Calu3 (cell line): Measurements from ENCODE around the gene CEP78. TPM values are rescaled to one million over a fixed set of nuclear protein-coding genes. Genes with fewer than 3 reads are reported as not detected.
"Not testable (repeated sequence)": the region's sequence is repeated elsewhere in the genome, so short reads cannot be mapped to it uniquely, and the experiment has no call there.

ENCODE experiments used
- BruUV-seq: library from RNA; stranded (reverse); fragments of 400-500 nt; replicated peaks from 2 replicates; lab custom pipeline; 2021; lab: Mats Ljungman, UMichigan
- CTCF ChIA-PET: fragments of 300-600 bp; sonication (Branson Sonifier 250); formaldehyde crosslinking; loops from one replicate; lab custom pipeline; 2022; ENCODE audit warnings: antibody characterized with exemption; lab: Charles Lee
- DNase-seq: peaks from one replicate; pipeline ENCODE4 v3.0.0; 2022
- H3K27ac Mint-ChIP-seq: one replicate; pipeline ENCODE4 v1.8.0; 2022; ENCODE audit warnings: mixed read lengths; ENCODE audit not compliant: unreplicated experiment
- H3K27me3 Mint-ChIP-seq: one replicate; pipeline ENCODE4 v1.8.0; 2022; ENCODE audit warnings: mixed read lengths; ENCODE audit not compliant: unreplicated experiment
- H3K36me3 Mint-ChIP-seq: one replicate; pipeline ENCODE4 v1.8.0; 2022; ENCODE audit warnings: mild to moderate bottlenecking, moderate library complexity, mixed read lengths; ENCODE audit not compliant: insufficient read depth, unreplicated experiment
- H3K4me1 Mint-ChIP-seq: one replicate; pipeline ENCODE4 v1.8.0; 2022; ENCODE audit warnings: mild to moderate bottlenecking, low read depth, mixed read lengths; ENCODE audit not compliant: unreplicated experiment
- H3K4me3 Mint-ChIP-seq: one replicate; pipeline ENCODE4 v1.8.0; 2022; ENCODE audit warnings: mild to moderate bottlenecking, low read depth, moderate library complexity, mixed read lengths; ENCODE audit not compliant: unreplicated experiment
- H3K9me3 Mint-ChIP-seq: one replicate; pipeline ENCODE4 v1.8.0; 2022; ENCODE audit warnings: low read depth, mixed read lengths; ENCODE audit not compliant: unreplicated experiment
- intact Hi-C: fragments of 100-400 bp; cut with micrococcal nuclease; formaldehyde crosslinking; loops from one replicate; pipeline ENCODE4 v1.10.0; 2022; ENCODE audit not compliant: unreplicated experiment
- total RNA-seq: library from RNA; stranded (reverse); gene quantifications from 2 replicates; pipeline ENCODE4 v1.2.3, GENCODE V29; 2022
- TF ChIP-seq, protein P1 (sequence below): fragments of 200-600 bp; IDR thresholded peaks from one replicate; pipeline ENCODE4 v1.8.0; 2022; ENCODE audit warnings: antibody characterized with exemption; ENCODE audit not compliant: unreplicated experiment

The CEP78 gene
- total RNA-seq, 1 experiment from 2014 or later = 20.8 TPM

DNA sequence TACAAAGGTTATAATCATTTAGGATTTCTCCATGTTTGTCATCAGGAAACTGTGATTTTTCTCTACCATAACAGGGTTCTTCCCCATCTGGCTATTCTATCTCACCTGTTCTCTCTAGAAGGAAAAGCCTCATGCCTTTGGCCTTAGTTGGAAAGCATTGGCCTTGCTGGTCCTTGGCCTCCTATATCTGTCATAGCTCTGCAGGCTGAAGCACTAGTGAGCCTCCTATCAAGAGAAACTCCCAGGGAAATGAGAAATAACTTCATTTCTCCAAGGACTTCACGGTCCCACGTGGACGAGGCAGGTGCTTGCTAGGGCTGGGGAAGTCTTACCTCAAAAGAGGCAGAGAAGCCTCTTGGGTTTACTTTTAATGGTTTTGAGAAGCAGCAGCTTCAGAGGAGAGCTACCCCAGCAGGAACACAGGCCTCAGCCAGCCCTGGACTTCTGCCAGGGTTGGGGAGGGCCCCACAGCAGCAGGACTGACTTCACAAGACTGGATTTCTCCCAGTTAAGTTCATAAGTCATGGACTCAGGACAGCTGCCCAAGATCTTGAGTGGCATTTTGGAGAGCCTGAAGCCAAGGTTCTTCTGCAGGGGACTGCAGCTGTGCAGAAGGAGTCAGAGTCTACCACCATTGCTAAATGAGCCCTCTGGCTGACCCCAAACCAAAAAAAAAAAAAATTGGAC lies 45.2 kb downstream of the CEP78 start:
- intact Hi-C loops = no loop called here
- H3K36me3 Mint-ChIP-seq = no peaks in the 10 kb centered on the region
- H3K27ac Mint-ChIP-seq = no peak overlapping the region
- CTCF ChIA-PET = no interaction called here
- no peaks in the 10 kb centered on the region for H3K4me1 Mint-ChIP-seq
- no TSS peak for BruUV-seq
- TF ChIP-seq, protein P1, sequence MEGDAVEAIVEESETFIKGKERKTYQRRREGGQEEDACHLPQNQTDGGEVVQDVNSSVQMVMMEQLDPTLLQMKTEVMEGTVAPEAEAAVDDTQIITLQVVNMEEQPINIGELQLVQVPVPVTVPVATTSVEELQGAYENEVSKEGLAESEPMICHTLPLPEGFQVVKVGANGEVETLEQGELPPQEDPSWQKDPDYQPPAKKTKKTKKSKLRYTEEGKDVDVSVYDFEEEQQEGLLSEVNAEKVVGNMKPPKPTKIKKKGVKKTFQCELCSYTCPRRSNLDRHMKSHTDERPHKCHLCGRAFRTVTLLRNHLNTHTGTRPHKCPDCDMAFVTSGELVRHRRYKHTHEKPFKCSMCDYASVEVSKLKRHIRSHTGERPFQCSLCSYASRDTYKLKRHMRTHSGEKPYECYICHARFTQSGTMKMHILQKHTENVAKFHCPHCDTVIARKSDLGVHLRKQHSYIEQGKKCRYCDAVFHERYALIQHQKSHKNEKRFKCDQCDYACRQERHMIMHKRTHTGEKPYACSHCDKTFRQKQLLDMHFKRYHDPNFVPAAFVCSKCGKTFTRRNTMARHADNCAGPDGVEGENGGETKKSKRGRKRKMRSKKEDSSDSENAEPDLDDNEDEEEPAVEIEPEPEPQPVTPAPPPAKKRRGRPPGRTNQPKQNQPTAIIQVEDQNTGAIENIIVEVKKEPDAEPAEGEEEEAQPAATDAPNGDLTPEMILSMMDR = no peak
- no peak for DNase-seq
- H3K9me3 Mint-ChIP-seq = no peaks in the 10 kb centered on the region
- no peaks in the 10 kb centered on the region for H3K27me3 Mint-ChIP-seq
- H3K4me3 Mint-ChIP-seq = no peak overlapping the region

DNA sequence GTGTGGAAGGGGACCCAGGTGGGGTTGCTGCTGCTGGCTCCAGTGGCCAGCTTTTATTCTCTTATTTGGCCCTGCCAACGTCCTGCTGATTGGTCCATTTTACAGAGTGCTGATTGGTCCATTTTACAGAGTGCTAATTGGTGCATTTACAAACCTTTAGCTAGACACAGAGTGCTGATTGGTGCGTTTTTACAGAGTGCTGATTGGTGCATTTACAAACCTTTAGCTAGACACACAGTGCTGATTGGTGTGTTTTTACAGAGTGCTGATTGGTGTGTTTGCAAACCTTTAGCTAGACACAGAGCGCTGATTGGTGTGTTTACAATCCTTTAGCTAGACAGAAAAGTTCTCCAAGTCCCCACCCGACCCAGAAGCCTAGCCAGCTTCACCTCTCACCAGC lies 48.3 kb downstream of the CEP78 start:
- not testable (repeated sequence) for DNase-seq, H3K36me3 Mint-ChIP-seq
- CTCF ChIA-PET = interaction anchor here (1.7 kb wide), 1 partner anchor 13 kb away, joined by 5 read pairs; the partner anchor contains the start of gene PSAT1

DNA sequence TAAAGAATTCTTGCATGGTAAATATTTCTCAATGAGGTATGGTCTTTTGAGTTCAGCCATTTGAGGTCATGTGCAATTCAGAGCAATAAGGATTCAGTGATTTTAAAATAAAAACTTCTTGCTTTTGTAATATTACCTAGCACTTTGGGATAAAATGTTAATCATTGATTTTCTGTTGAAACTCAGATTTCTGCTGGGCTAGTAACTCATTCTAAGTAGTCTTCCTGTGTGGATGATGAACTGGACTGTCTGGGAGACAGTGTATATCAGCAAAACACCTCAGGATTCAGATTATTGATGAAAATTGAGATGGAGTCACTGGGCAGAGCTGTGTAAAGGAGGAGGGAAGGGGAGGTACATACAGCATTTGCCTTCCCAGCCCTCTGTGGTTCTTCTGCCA lies 50.2 kb downstream of the CEP78 start:
- intact Hi-C loops = no loop called here
- Mint-ChIP-seq H3K27me3 (no peaks in the 10 kb centered on the region), H3K36me3 (no peaks in the 10 kb centered on the region), H3K27ac (no peak overlapping the region), H3K9me3 (no peaks in the 10 kb centered on the region), H3K4me1 (no peaks in the 10 kb centered on the region), H3K4me3 (no peak overlapping the region)
- CTCF ChIA-PET = no interaction called here
- BruUV-seq = no TSS peak
- TF ChIP-seq, protein P1 = no peak
- no peak for DNase-seq

More for the DNA sequence above, 48.3 kb downstream of the CEP78 start:
- H3K4me3 Mint-ChIP-seq, intact Hi-C loops, H3K27me3 Mint-ChIP-seq, H3K4me1 Mint-ChIP-seq, H3K27ac Mint-ChIP-seq, H3K9me3 Mint-ChIP-seq, BruUV-seq: not testable (repeated sequence)

DNA sequence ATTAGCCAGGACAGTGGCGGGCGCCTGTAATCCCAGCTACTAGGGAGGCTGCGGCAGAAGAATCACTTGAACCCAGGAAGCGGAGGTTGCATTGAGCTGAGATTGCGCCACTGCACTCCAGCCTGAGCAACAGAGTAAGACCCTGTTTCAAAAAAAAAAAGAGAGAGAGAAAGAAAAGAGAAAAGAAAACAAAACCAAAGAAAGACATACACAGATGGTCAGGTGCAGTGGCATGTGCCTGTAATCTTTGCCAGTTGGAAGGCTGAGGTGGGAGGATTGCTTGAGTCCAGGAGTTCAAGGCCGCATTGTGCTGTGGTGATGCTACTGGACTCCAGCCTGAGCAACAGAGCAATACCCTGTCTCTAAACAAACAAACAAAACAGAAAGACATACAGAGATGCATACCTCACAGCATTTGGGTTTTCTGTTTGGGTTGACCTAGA lies 51.1 kb downstream of the CEP78 start:
- no peaks in the 10 kb centered on the region for H3K36me3 Mint-ChIP-seq
- CTCF ChIA-PET = no interaction called here
- H3K4me3 Mint-ChIP-seq = no peak overlapping the region
- TF ChIP-seq, protein P1 = no peak
- no TSS peak for BruUV-seq
- no peak overlapping the region for H3K27ac Mint-ChIP-seq
- H3K27me3 Mint-ChIP-seq = no peaks in the 10 kb centered on the region
- no peak for DNase-seq
- intact Hi-C loops = no loop called here
- no peaks in the 10 kb centered on the region for H3K4me1 Mint-ChIP-seq
- H3K9me3 Mint-ChIP-seq = no peaks in the 10 kb centered on the region

DNA sequence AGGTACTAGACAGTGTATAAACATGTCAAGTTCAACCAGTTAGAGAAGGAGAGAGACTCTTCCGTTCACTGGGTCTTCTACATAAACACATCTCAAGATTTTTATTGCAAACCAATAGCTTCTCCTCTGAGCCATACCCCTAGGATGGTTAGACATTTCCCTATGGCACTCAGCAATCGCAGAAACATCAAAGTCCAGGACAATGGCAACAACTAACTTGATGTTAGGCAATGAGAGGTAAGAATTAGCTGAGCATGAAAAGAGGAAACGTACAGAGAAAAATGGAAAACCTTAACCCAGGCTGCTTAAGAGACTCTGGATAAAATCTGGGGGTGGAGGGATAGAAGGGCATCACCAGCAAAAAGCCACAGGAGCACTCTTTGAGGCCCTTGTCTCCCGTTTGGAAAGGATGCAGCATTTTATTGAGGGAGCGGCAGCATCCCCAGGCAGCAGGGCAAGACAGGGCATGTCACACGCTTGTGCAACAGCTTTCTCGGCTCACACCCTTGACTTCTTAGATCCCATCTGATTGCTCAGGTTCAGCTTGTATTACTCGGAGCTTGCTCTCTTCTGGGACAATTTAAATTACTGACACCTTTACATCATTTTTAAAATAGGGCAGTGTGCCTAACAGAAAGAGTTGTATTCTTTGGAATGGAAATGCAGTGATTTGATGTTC lies 52.5 kb downstream of the CEP78 start:
- BruUV-seq = no TSS peak
- DNase-seq = no peak
- Mint-ChIP-seq H3K4me3 (no peak overlapping the region), H3K36me3 (no peaks in the 10 kb centered on the region), H3K9me3 (no peaks in the 10 kb centered on the region), H3K27ac (no peak overlapping the region), H3K4me1 (no peaks in the 10 kb centered on the region), H3K27me3 (no peaks in the 10 kb centered on the region)
- TF ChIP-seq, protein P1 = no peak
- CTCF ChIA-PET = no interaction called here
- intact Hi-C loops = no loop called here
